Stimulated activated CD4-positive, alpha-beta T cell treated with anti-CD3 and anti-CD28 coated beads, Interleukin-1b, Interleukin-23, amount 100 ng/mL, for 24 hours (primary cell): ENCODE results near the gene UMODL1.

Experiments
- DNase-seq, 4 experiments: peaks; one replicate each; pipeline ENCODE4 v3.0.0-alpha.2; 2020; ENCODE audit warnings: low read depth in 4 of 4, low spot score in 1 of 4

Gene UMODL1

GRCh38 chr21:42146821-42147220 is 75.7 kb downstream of the UMODL1 start:
- no peak for DNase-seq

GRCh38 chr21:42147386-42148020 is 76.4 kb downstream of the UMODL1 start:
- no peak for DNase-seq

DNA sequence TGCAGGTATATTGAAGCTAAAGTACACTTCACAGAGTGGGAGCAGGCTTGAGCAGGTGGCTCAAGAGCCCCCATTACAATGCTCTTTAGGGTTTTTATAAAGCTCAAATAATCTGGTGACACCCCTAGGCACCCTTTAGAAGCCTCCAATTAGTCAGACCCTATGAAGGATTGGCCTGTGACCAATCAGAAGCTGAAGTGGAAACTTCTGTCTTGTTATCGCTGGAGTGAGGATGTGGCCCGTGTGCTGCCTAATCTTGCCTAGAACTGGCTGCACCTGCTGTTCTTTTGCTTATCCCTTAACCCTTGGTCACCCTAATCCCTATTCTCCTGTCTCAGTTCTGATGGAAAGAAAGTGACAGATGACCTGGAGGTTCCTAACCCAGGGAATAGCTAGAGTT is 77.0 kb downstream of the UMODL1 start:
- DNase-seq: no peak

DNA sequence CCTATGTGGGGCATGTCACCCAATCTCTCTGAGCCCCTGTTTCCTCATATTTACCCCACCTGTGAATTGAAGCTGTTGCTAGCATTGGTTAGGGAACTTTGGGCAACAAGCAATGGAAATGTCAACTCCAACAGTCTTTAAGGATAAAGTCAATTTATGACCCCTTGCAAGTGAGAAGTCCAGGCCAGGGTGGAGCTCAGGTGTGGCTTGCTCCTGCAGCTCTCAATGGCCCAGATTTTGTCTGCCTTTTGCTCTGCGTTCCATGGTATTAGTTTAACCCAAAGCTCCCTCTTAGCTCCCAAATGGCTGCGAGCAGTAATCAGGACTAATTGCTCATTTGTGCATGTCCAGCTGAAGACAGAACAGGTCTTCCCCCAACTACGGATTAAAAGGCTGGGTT is 77.5 kb downstream of the UMODL1 start:
- DNase-seq: no peak

DNA sequence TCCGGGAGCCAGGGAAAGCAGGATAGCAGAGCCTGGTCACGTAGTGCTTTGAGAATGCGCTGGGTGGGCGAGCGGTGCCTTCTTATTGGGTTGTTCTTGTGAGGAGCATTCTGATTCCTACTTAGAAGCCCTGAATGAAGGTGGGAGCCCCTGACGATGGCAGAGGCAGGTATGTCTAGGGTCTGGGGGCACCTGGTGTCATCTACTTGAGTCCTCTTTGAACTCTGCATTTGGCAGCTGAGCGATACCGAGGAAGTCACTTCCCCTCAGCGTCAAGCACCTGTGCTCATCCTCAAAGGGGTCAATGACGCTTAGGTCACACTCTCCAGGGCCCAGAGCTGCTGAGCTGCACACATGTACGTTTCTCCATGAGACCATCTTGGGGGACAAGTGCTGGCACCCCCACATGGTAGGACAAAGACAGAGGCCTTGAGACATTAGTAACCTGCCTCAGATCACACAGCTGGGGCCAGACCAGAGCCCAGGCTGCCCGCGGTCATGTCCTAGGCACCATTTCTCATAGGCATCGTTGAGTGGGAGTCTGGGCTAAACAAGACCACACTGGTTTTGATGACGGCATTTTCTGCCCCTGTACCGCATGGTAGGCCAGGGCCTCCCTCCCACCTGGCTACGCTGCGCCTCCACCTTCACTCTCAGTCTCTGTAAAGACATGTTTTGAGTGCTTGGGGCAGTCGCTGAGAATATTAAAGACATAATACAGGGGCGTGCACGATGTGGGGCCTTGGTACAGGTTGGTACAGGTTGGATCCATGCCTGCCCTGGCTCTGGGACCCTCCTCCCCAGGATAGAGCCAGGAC is 78.7 kb downstream of the UMODL1 start:
- DNase-seq: no peak

GRCh38 chr21:42150474-42151085 is 79.5 kb downstream of the UMODL1 start:
- no peak for DNase-seq

- no peak for DNase-seq
Observed at GRCh38 chr21:42151148-42151947, 80.2 kb downstream of the UMODL1 start.

DNA sequence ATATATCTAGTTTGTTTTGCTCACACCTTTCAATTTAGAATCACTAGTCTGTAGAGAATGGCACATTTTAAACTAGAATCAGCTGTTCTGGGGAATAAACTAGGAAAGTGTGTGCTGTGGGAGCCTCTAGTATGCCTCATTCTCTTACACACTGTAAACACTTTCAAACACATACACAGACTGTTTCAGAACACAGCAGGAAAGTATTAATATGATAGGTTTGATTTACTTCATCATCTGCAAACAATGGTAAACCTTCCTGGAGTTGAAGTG is 80.8 kb downstream of the UMODL1 start:
- no peak for DNase-seq

DNA sequence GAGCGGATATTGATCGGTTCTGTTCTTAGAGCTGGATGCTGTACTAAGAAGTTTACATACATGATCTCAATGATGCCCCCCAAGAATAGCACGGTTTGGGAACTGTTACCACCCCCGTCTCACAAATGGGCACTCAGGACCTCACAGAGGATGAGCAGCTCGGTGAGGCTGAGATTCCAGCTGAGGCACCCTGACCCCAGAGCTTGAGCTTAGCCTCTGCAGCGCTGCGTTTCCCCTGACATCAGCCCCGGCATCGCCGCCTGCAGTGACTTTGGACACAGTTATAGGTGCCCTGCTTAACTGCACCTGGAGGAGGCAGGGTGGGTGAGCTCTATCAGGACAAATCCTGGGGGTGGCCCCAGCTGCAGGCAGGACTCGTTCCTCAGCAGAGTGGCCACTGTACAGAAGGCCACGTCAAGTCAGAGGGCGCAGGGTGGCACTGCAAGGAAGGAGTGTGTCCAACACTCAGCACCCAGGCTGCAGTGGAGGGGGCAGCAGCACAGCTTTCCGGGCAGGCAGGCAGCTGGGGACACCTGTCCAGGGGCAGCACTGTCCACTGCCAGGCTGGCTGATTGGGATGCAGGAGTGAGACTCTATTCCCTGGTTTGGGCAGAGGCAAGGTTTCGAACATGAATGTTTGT is 82.0 kb downstream of the UMODL1 start:
- DNase-seq: no peak

DNA sequence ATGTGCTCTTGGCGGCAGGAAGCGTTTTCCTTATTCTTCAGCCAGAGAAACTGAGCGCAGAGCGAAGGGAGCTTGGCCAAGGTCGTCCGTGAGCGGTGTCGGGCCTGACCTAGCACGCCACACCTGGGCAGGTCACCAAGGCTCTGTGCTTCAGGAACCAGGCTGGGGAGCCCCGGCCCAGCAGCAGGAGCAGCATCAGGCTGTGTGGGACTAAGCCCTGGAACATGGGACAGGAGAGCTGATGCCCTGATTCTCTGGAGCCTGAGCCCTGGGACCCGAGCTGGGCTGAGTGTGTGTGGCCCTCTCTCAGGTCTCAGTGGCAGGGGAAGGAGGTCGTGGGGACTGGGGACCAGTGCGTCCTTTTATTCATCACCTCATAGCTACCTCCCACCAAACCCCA is 82.6 kb downstream of the UMODL1 start:
- no peak for DNase-seq

DNA sequence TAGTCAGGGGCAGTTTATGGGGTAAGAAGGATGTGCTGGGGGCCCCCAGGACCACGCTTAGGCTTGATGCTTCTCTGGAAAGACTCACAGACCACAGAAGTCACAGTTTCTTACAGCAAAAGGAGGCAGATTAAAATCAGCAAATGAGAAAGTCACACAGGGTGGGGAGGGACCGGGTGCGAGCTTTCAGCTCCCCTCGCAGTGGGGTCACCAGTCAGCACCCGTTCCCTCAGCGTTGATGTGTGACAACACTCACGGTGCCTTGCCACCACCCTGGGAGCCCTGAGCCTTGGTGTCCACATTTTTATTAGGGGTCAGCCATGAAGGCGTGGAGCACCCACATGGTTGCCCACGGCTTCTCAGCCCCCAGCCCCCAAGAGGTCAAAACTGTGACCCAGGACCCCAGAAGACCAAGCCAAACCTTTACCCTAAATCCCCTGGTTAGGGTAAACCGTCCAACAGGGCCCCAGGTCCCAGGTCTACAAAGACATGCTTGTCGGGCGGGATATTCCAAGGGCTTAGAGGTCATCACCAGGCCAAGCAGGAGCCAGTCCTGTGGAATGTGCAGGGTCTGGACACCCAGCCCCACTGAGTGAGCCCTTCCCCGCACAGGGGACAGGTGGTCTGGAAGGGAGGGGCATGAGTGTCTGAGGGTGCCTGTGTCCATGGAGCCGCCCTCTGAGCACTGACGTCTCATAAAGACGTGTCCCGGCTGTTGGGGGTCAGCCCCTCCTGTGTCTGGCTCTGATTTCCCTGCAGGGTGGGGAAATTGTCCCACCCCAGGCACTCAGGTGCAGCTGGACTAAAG is 83.3 kb downstream of the UMODL1 start:
- DNase-seq: no peak

GRCh38 chr21:42155045-42155855 is 84.1 kb downstream of the UMODL1 start:
- no peak for DNase-seq

DNA sequence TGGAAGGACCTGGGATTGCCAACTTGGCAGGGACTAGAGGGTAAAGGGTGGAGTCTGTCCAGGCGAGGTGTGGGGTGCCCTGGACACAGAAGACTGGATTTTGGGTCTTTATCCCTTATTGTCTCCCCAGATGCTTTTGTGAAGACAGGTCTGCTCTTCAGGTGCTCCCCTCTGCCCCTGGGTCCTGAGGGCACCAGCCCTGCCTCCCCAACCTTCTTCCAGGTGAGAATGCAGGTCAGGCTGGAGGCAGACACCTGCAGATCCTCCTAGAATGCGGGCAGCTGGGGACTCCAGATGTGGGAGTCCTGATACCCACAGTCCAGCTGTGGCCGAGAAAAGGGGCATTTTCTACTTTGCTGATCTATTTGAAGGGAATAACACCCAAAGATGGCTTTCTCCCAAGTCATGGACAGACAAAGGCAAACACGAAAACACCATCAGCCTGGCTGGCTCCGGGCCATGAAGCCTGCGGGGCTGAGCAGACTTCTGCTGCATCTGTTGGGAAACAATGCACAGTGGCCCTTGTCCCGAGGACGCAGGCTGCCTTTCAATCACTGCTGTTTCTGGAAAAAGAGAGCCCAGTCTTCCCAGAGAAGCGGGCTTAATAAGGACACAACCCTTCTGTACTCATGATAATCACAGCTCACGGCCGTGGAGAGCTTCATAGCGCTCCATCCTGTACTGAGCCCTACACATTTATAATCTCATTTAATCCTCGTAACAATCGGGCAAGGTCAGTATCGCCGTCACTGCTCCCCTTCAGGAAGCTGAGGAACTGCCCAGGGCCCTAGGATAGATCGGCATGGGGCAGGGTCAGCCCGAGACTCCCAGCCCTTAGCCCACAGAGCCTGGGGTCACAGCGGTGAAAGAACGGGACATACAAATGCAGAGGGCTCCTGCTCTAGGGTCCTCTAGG is 85.8 kb downstream of the UMODL1 start:
- no peak for DNase-seq

DNA sequence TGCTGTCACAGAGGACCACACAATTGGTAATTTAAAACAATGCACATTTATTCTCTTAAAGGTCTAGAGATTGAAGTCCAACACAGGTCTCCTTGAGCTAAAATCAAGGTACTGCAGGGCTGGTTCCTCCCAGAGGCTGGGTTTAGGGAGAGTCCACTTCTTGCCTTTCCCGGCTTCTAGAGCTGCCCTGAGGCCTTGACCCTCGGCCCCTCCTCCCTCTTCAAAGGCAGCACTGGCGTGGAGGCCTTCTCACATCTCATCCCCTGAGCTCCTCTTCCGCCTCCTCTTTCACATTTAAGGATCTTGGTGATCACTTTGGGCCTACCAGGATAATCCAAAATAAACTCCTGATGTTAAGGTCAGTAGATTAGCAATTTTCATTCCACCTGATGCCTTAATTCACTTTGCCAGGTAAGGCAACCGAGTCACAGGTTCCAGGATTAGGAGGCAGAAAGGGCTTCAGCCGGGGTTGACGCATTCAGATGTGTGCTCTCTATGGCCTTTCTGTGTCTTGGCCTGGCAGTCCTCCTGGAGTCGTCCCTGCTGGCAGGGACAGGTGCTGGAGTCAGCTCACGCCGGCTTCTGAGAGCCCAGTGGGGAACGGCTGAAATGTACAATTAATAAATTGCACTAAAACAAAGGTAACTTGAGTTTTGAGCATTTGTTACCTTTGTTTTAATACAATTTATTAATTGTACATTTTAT is 86.6 kb downstream of the UMODL1 start:
- DNase-seq: no peak

DNA sequence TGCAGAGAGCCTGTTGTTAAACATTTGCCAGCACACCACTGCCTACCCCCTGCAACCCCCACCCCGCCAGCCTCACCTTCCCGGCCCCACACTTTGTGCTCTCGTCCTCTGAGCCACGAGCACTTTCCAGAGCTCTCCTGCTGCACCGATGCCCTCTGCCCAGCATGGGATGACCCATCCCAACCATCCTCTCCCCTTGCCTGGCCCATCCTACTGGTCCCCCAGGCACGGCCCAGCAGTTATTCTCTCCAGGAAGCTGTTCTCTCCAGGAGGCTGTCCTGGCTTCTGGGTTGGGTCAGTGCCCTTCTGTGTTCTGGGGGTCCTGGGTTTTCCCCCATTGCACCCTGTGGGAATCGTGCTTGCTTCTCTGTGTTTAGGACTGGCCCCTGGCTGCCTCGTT is 87.7 kb downstream of the UMODL1 start:
- DNase-seq: no peak

DNA sequence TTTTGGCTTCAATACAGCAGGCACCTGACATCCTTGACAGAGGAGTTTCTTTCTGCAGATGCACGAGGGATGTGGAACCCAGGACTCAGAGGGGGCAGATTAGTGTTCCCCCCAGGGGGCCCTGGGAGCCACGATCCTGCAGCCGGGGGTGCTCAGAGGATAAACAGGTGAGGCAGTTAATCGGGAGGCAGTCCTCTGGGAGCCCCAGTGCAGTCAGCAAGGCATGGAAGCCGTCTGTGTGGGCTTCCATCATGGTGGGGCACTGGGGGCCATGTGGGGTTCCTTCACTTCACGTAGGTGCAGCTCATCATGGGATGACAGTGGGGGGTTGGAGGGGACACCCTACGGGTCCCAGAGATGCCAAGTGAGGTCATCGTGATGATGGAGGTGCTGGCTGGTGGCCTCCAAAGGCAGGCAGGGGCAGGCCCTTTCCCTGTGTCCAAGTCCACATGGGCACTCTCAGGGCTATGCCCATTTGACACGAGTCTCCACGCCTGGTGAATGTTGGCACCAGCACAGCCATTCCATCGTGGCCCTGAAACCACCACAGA is 88.5 kb downstream of the UMODL1 start:
- DNase-seq: no peak

- DNase-seq: no peak
Observed at GRCh38 chr21:42160111-42160721, 89.1 kb downstream of the UMODL1 start.
